ENCODE data around the gene NKX2-4.
"Not testable (repeated sequence)": the region's sequence is repeated elsewhere in the genome, so short reads cannot be mapped to it uniquely, and the experiment has no call there.

NKX2-4 gene

GRCh38 chr20:21421601-21422236 is 24.4 kb upstream of the NKX2-4 start:
- Histone ChIP-seq H3K27me3 (replicated peaks; ENCODE audit: insufficient read depth, low read length) (no peaks in the 10 kb centered on the region), H4K20me1 (ENCODE audit: insufficient read depth, low read length) (no peaks in the 10 kb centered on the region), H3K4me1 (ENCODE audit: low read length) (no peaks in the 10 kb centered on the region), H3K79me2 (ENCODE audit: low read length) (no peaks in the 10 kb centered on the region), H3K4me3 (ENCODE audit: low read length) (no peak overlapping the region), H3K9me2 (replicated peaks; ENCODE audit: insufficient read depth, low read length) (no peaks in the 10 kb centered on the region), H3K36me3 (replicated peaks; ENCODE audit: insufficient read depth, low read length) (no peaks in the 10 kb centered on the region), H3K9ac (ENCODE audit: low read length) (no peak overlapping the region), H2AFZ (ENCODE audit: low read length) (no peak overlapping the region), H3K27ac (ENCODE audit: low read length) (no peak overlapping the region), H3F3A (ENCODE audit: insufficient read depth, low read length) (no peaks in the 10 kb centered on the region), H3K4me2 (ENCODE audit: low read depth, low read length) (no peak overlapping the region), H3K9me3 (replicated peaks; ENCODE audit: insufficient read depth, low read length) (no peaks in the 10 kb centered on the region)
- TF ChIP-seq CTCF (IDR thresholded peaks at IDR 0.05; ENCODE audit: low read length) (no peak), EZH2phosphoT487 (IDR thresholded peaks at IDR 0.05; ENCODE audit: low read length) (no peak), EZH2 (optimal IDR thresholded peaks at IDR 0.05; ENCODE audit: low read depth, low read length) (no peak)
- no peak for DNase-seq

- H3K9me3 ChIP-seq (replicated peaks; ENCODE audit: insufficient read depth, low read length); H3K27me3 ChIP-seq (replicated peaks; ENCODE audit: insufficient read depth, low read length); H2AFZ ChIP-seq (ENCODE audit: low read length); H3K4me3 ChIP-seq (ENCODE audit: low read length); H3K4me2 ChIP-seq (ENCODE audit: low read depth, low read length); H4K20me1 ChIP-seq (ENCODE audit: insufficient read depth, low read length); H3K4me1 ChIP-seq (ENCODE audit: low read length); H3K36me3 ChIP-seq (replicated peaks; ENCODE audit: insufficient read depth, low read length); H3F3A ChIP-seq (ENCODE audit: insufficient read depth, low read length); H3K79me2 ChIP-seq (ENCODE audit: low read length); H3K27ac ChIP-seq (ENCODE audit: low read length); H3K9ac ChIP-seq (ENCODE audit: low read length); DNase-seq; H3K9me2 ChIP-seq (replicated peaks; ENCODE audit: insufficient read depth, low read length): not testable (repeated sequence)
These were observed 21.8 kb upstream of the NKX2-4 start for GRCh38 chr20:21419147-21419546.

- H3K4me1 ChIP-seq (ENCODE audit: low read length); H3K27me3 ChIP-seq (replicated peaks; ENCODE audit: insufficient read depth, low read length); H3K36me3 ChIP-seq (replicated peaks; ENCODE audit: insufficient read depth, low read length); H3K9me2 ChIP-seq (replicated peaks; ENCODE audit: insufficient read depth, low read length); H3K9me3 ChIP-seq (replicated peaks; ENCODE audit: insufficient read depth, low read length); H3K27ac ChIP-seq (ENCODE audit: low read length); DNase-seq; H3K9ac ChIP-seq (ENCODE audit: low read length); H2AFZ ChIP-seq (ENCODE audit: low read length); H4K20me1 ChIP-seq (ENCODE audit: insufficient read depth, low read length); H3K79me2 ChIP-seq (ENCODE audit: low read length); H3K4me3 ChIP-seq (ENCODE audit: low read length); H3F3A ChIP-seq (ENCODE audit: insufficient read depth, low read length); H3K4me2 ChIP-seq (ENCODE audit: low read depth, low read length): not testable (repeated sequence)
These were observed 16.7 kb upstream of the NKX2-4 start for GRCh38 chr20:21413996-21414395.

- no peak overlapping the region for H3K27ac ChIP-seq (ENCODE audit: low read length)
- H3F3A ChIP-seq (ENCODE audit: insufficient read depth, low read length): no peaks in the 10 kb centered on the region
- no peak overlapping the region for H2AFZ ChIP-seq (ENCODE audit: low read length)
- no peaks in the 10 kb centered on the region for H3K9me2 ChIP-seq (replicated peaks; ENCODE audit: insufficient read depth, low read length)
- H3K9me3 ChIP-seq (replicated peaks; ENCODE audit: insufficient read depth, low read length): no peaks in the 10 kb centered on the region
- TF ChIP-seq CTCF (IDR thresholded peaks at IDR 0.05; ENCODE audit: low read length): no peak
- no peak for TF ChIP-seq EZH2 (optimal IDR thresholded peaks at IDR 0.05; ENCODE audit: low read depth, low read length)
- TF ChIP-seq EZH2phosphoT487 (IDR thresholded peaks at IDR 0.05; ENCODE audit: low read length): no peak
- H3K9ac ChIP-seq (ENCODE audit: low read length): no peak overlapping the region
- no peaks in the 10 kb centered on the region for H3K36me3 ChIP-seq (replicated peaks; ENCODE audit: insufficient read depth, low read length)
- no peaks in the 10 kb centered on the region for H3K4me1 ChIP-seq (ENCODE audit: low read length)
- H3K27me3 ChIP-seq (replicated peaks; ENCODE audit: insufficient read depth, low read length): no peaks in the 10 kb centered on the region
- no peaks in the 10 kb centered on the region for H3K79me2 ChIP-seq (ENCODE audit: low read length)
- no peak overlapping the region for H3K4me3 ChIP-seq (ENCODE audit: low read length)
- DNase-seq: no peak
- no peak overlapping the region for H3K4me2 ChIP-seq (ENCODE audit: low read depth, low read length)
- H4K20me1 ChIP-seq (ENCODE audit: insufficient read depth, low read length): no peaks in the 10 kb centered on the region
These were observed 14.4 kb upstream of the NKX2-4 start for GRCh38 chr20:21411725-21412124.
